HCT116 (cell line): Measurements from ENCODE around the gene FEV. TPM values are rescaled to one million over a fixed set of nuclear protein-coding genes. Genes with fewer than 3 reads are reported as not detected.

Source experiments
- ATAC-seq: fragments of 200-7000 bp; cut with Tn5 transposase; 2 replicates; pipeline ENCODE4 v1.9.1; 2020; ENCODE audit warnings: mild to moderate bottlenecking, moderate library complexity
- BruUV-seq: library from RNA; stranded (reverse); fragments of 400-500 nt; replicated peaks from 2 replicates; lab custom pipeline; 2021; lab: Mats Ljungman, UMichigan
- CTCF ChIA-PET: fragments of 300-600 bp; sonication (Branson Sonifier 250); formaldehyde crosslinking; loops from one replicate; lab custom pipeline; 2021; ENCODE audit warnings: antibody characterized with exemption; lab: Charles Lee
- POLR2A ChIA-PET: fragments of 300-600, 350-600 bp; sonication (Branson Sonifier 250); formaldehyde crosslinking; loops from one replicate; lab custom pipeline; 2021; ENCODE audit warnings: antibody characterized with exemption; lab: Charles Lee
- RAD21 ChIA-PET, 2 experiments: fragments of 300-600 bp; sonication (Branson Sonifier 250); formaldehyde crosslinking; loops; one replicate each; lab custom pipeline; 2023; ENCODE audit warnings: low total read pairs in 2 of 2; ENCODE audit not compliant: uncharacterized antibody in 2 of 2, unreplicated experiment in 2 of 2, low non-redundant PET in 1 of 2; lab: Charles Lee
- DNase-seq: peaks from one replicate; pipeline ENCODE4 v3.0.0-alpha.2; 2010; ENCODE audit warnings: low read depth, low spot score
- H2AFZ ChIP-seq: fragments of 200-600 bp; shearing (Covaris generic), sonication (generic); 2 replicates; pipeline ENCODE4 v1.6.1; 2017; ENCODE audit warnings: low read depth, mixed run types, mixed read lengths, antibody characterized with exemption, low read length; ENCODE audit not compliant: poor library complexity, severe bottlenecking
- H3K27ac ChIP-seq: 2 replicates; pipeline ENCODE4 v1.5.1; 2012; ENCODE audit warnings: low read depth, low read length
- H3K27me3 ChIP-seq: fragments of 200-600 bp; sonication (generic); 2 replicates; pipeline ENCODE4 v1.6.1; 2016; ENCODE audit warnings: mixed run types, low read length, mixed read lengths; ENCODE audit not compliant: insufficient read depth
- H3K36me3 ChIP-seq, 2 experiments: fragments of 200-500 bp in 1 of 2; fragments of 200-600 bp in 1 of 2; sonication (Bioruptor generic) in 1 of 2; sonication (generic) in 1 of 2; 2 replicates each; pipeline versions ENCODE4 v1.5.1 to v1.6.1; 2014 to 2016; ENCODE audit warnings: low read length in 2 of 2, inconsistent platforms in 1 of 2, mixed read lengths in 1 of 2, mixed run types in 1 of 2; ENCODE audit not compliant: insufficient read depth in 2 of 2, control insufficient read depth in 1 of 2
- H3K4me1 ChIP-seq, 2 experiments: fragments of 200-600 bp in 1 of 2; sonication (generic) in 1 of 2; 2 replicates each; pipeline versions ENCODE4 v1.5.1 to v1.6.1; 2012 to 2017; ENCODE audit warnings: low read length in 2 of 2, inconsistent platforms in 1 of 2, mild to moderate bottlenecking in 1 of 2, mixed read lengths in 1 of 2, mixed run types in 1 of 2, moderate library complexity in 1 of 2; ENCODE audit not compliant: insufficient read depth in 2 of 2, control insufficient read depth in 1 of 2
- H3K4me2 ChIP-seq: fragments of 200-600 bp; sonication (generic); 2 replicates; pipeline ENCODE4 v1.6.1; 2017; ENCODE audit warnings: mixed run types, low read length, mixed read lengths
- H3K4me3 ChIP-seq, 2 experiments: fragments of 200-600 bp in 1 of 2; sonication (generic) in 1 of 2; replicated peaks in 1 of 2; 2 replicates each; pipeline ENCODE4 v1.5.1; 2011 to 2016; ENCODE audit warnings: low read length in 2 of 2, control low read depth in 1 of 2, low read depth in 1 of 2, mild to moderate bottlenecking in 1 of 2, mixed read lengths in 1 of 2, mixed run types in 1 of 2
- H3K79me2 ChIP-seq: fragments of 200-600 bp; sonication (generic); 2 replicates; pipeline ENCODE4 v1.6.1; 2017; ENCODE audit warnings: mild to moderate bottlenecking, mixed run types, low read length, moderate library complexity, mixed read lengths; ENCODE audit not compliant: insufficient read depth
- H3K9ac ChIP-seq: fragments of 200-600 bp; sonication (generic); 2 replicates; pipeline ENCODE4 v1.6.1; 2016; ENCODE audit warnings: low read length, mixed read lengths
- H3K9me2 ChIP-seq: fragments of 200-600 bp; sonication (generic), shearing (Covaris generic); 2 replicates; pipeline ENCODE4 v1.6.1; 2017; ENCODE audit warnings: mixed run types, mild to moderate bottlenecking, moderate library complexity; ENCODE audit not compliant: insufficient read depth
- H3K9me3 ChIP-seq, 2 experiments: fragments of 200-500 bp in 1 of 2; fragments of 200-600 bp in 1 of 2; sonication (Bioruptor generic) in 1 of 2; sonication (generic) in 1 of 2; 2 replicates each; pipeline ENCODE4 v1.6.1; 2014 to 2017; ENCODE audit warnings: low read length in 2 of 2, mixed read lengths in 2 of 2, inconsistent platforms in 1 of 2, low read depth in 1 of 2, mild to moderate bottlenecking in 1 of 2, mixed run types in 1 of 2, moderate library complexity in 1 of 2; ENCODE audit not compliant: control insufficient read depth in 1 of 2, insufficient read depth in 1 of 2
- H4K20me1 ChIP-seq: fragments of 200-600 bp; sonication (generic), shearing (Covaris generic); 2 replicates; pipeline ENCODE4 v1.6.1; 2017; ENCODE audit warnings: mixed run types, mild to moderate bottlenecking, moderate library complexity; ENCODE audit not compliant: insufficient read depth
- ATF3 ChIP-seq: IDR thresholded peaks from 2 replicates; pipeline ENCODE4 v1.6.1; 2012
- CBX3 ChIP-seq: IDR thresholded peaks from 2 replicates; pipeline ENCODE4 v1.6.1; 2012; ENCODE audit warnings: low read depth
- CEBPB ChIP-seq: IDR thresholded peaks from 2 replicates; pipeline ENCODE4 v1.6.1; 2012; ENCODE audit warnings: low read depth
- EGR1 ChIP-seq: IDR thresholded peaks from 2 replicates; pipeline ENCODE4 v1.6.1; 2012; ENCODE audit warnings: low read depth
- ELF1 ChIP-seq: IDR thresholded peaks from 2 replicates; pipeline ENCODE4 v1.6.1; 2012; ENCODE audit warnings: low read depth, borderline replicate concordance
- EZH2phosphoT487 ChIP-seq: fragments of 200-600 bp; IDR thresholded peaks from 2 replicates; pipeline ENCODE4 v1.6.1; 2018; ENCODE audit warnings: antibody characterized with exemption, borderline replicate concordance
- FOSL1 ChIP-seq: IDR thresholded peaks from 2 replicates; pipeline ENCODE4 v1.6.1; 2012; ENCODE audit warnings: low read depth
- POLR2A ChIP-seq: IDR thresholded peaks from 2 replicates; pipeline ENCODE4 v1.7.0; 2011; ENCODE audit warnings: borderline replicate concordance; ENCODE audit not compliant: insufficient read depth, insufficient read length; ENCODE audit errors: extremely low read depth
- RAD21 ChIP-seq: IDR thresholded peaks from 2 replicates; pipeline ENCODE4 v1.6.1; 2012; ENCODE audit warnings: low read depth, mild to moderate bottlenecking
- SRF ChIP-seq: IDR thresholded peaks from 2 replicates; pipeline ENCODE4 v1.6.1; 2012; ENCODE audit warnings: low read depth
- YY1 ChIP-seq: IDR thresholded peaks from 2 replicates; pipeline ENCODE4 v1.6.1; 2011; ENCODE audit warnings: low read length, low read depth, moderate library complexity, mild to moderate bottlenecking; ENCODE audit not compliant: insufficient replicate concordance; ENCODE audit errors: extremely low read depth
- ZBTB33 ChIP-seq: IDR thresholded peaks from 2 replicates; pipeline ENCODE4 v1.6.1; 2011; ENCODE audit warnings: mild to moderate bottlenecking, low read length, moderate library complexity; ENCODE audit not compliant: insufficient replicate concordance; ENCODE audit errors: extremely low read depth
- ZFX ChIP-seq: fragments of 450-650 bp; IDR thresholded peaks from 2 replicates; pipeline ENCODE4 v1.6.1; 2017
- intact Hi-C: fragments of 100-400 bp; cut with micrococcal nuclease; formaldehyde crosslinking; loops from 2 replicates; pipeline ENCODE4 v1.10.0; 2022
- total RNA-seq: library from RNA; stranded (reverse); gene quantifications from one replicate; pipeline ENCODE4 v1.2.1, GENCODE V29; 2021; ENCODE audit not compliant: unreplicated experiment
- TF ChIP-seq, protein P1 (sequence below): IDR thresholded peaks from 2 replicates; pipeline ENCODE4 v1.6.1; 2012

The FEV gene
- total RNA-seq, 1 experiment from 2014 or later = not detected

DNA sequence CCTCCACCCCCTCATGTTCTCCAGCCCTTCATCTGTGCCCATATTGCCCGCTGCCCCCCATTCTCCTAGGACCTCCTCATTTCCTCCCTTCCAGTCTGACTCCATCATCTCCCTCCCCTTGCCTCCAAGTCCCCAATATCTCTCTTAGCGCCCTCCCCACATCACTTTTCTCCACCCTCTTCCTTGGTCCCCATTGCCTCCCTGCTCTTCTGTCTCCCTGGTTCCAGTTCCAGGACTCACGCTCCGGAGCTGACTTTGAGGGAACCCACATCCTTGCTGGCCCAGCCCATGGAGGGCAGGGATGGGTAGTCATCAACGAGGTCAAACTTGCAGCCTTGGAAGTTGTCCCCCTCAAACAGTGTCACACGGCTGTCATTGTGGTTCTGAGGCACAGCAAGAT is 5.6 kb upstream of the FEV start:
- ChIA-PET POLR2A (no interaction called here), RAD21 (no interaction called here), CTCF (interaction anchor here (1.4 kb wide), 1 partner anchor 11 kb away, joined by 5 read pairs; no protein-coding TSS in a partner anchor)
- Histone ChIP-seq H3K79me2 (no peaks in the 10 kb centered on the region), H3K4me1 (peaks cover 0 to under 1% of the 10 kb centered on the region in 2 experiments; a peak in 1 of 4 replicates), H3K27me3 (0 out of 2 replicates have a peak, but pooled peaks cover 8% of the 10 kb centered on the region), H4K20me1 (no peaks in the 10 kb centered on the region), H3K9ac (no peak overlapping the region), H2AFZ (no peak overlapping the region), H3K4me2 (no peak overlapping the region), H3K27ac (no peak overlapping the region), H3K9me3 (no peaks in the 10 kb centered on the region), H3K36me3 (no peaks in the 10 kb centered on the region), H3K9me2 (no peaks in the 10 kb centered on the region), H3K4me3 (no peak overlapping the region)
- BruUV-seq = no TSS peak
- intact Hi-C loops = no loop called here
- DNase-seq (no peak), ATAC-seq (no peak)
- no peak for TF ChIP-seq ELF1
- TF ChIP-seq FOSL1 = no peak
- no peak for TF ChIP-seq POLR2A
- no peak for TF ChIP-seq ZBTB33
- no peak for TF ChIP-seq EGR1
- no peak for TF ChIP-seq SRF
- no peak for TF ChIP-seq CEBPB
- no peak for TF ChIP-seq YY1
- no peak for TF ChIP-seq RAD21
- TF ChIP-seq EZH2phosphoT487 = no peak
- TF ChIP-seq CBX3 = no peak
- TF ChIP-seq ZFX = no peak
- TF ChIP-seq ATF3 = no peak
- TF ChIP-seq, protein P1, sequence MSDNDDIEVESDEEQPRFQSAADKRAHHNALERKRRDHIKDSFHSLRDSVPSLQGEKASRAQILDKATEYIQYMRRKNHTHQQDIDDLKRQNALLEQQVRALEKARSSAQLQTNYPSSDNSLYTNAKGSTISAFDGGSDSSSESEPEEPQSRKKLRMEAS = no peak
